K562 (cell line): Measurements from ENCODE around the gene NIPAL4. TPM values are rescaled to one million over a fixed set of nuclear protein-coding genes. Genes with fewer than 3 reads are reported as not detected.

Source experiments
- ATAC-seq: fragments of 200-7000 bp; cut with Tn5 transposase; 3 replicates; pipeline ENCODE4 v1.9.1; 2020; ENCODE audit warnings: moderate library complexity
- BruUV-seq: library from RNA; stranded (reverse); fragments of 400-500 nt; replicated peaks from 2 replicates; lab custom pipeline; 2021; lab: Mats Ljungman, UMichigan
- CTCF ChIA-PET: fragments of 300-600 bp; formaldehyde crosslinking; extraction: SDS; loops from one replicate; lab custom pipeline; 2021; ENCODE audit warnings: low intra/inter-chr PET ratio; lab: Yijun Ruan, JAX
- POLR2A ChIA-PET: fragments of 300-600, 350-650 bp; sonication (Branson Sonifier 250); formaldehyde crosslinking; extraction: SDS; loops from one replicate; lab custom pipeline; 2021; ENCODE audit warnings: antibody characterized with exemption, inconsistent platforms; lab: Yijun Ruan, JAX
- DNase-seq, 4 experiments: peaks; one replicate each; pipeline versions ENCODE4 v3.0.0 to v3.0.0-alpha.2; 2011 to 2018; ENCODE audit warnings: low spot score in 3 of 4, mixed read lengths in 3 of 4; ENCODE audit errors: extremely low read depth in 1 of 4
- FAIRE-seq: peaks from 2 replicates; lab custom pipeline; 2011; peaks lifted over from hg19 to GRCh38; lab: Jason Lieb, UNC
- H2AFZ ChIP-seq: 2 replicates; pipeline ENCODE4 v1.6.0; 2011; ENCODE audit warnings: low read depth, low read length, control low read depth, inconsistent platforms
- H3K27ac ChIP-seq: fragments of 200-600 bp; 3 replicates; pipeline ENCODE4 v1.8.0; 2011; ENCODE audit warnings: low read depth, mild to moderate bottlenecking, control low read depth, inconsistent platforms, low read length, moderate library complexity, mixed read lengths; ENCODE audit errors: extremely low read depth
- H3K27me3 ChIP-seq, 2 experiments: fragments of 300-600 bp in 1 of 2; 2 replicates in 1 of 2; 3 replicates in 1 of 2; pipeline versions ENCODE4 v1.6.0 to v1.8.0; 2011; ENCODE audit warnings: inconsistent platforms in 2 of 2, low read length in 2 of 2, mild to moderate bottlenecking in 1 of 2, mixed read lengths in 1 of 2, moderate library complexity in 1 of 2; ENCODE audit not compliant: control insufficient read depth in 2 of 2, insufficient read depth in 2 of 2
- H3K36me3 ChIP-seq: fragments of 300-600 bp; 3 replicates; pipeline ENCODE4 v1.8.0; 2011; ENCODE audit warnings: mild to moderate bottlenecking, low read length, inconsistent platforms; ENCODE audit not compliant: control insufficient read depth, insufficient read depth
- H3K4me1 ChIP-seq, 2 experiments: fragments of 200-600 bp in 1 of 2; replicated peaks in 1 of 2; 2 replicates in 1 of 2; 3 replicates in 1 of 2; pipeline versions ENCODE4 v1.5.1 to v1.8.0; 2011; ENCODE audit warnings: inconsistent platforms in 2 of 2, low read length in 2 of 2, mild to moderate bottlenecking in 1 of 2, mixed read lengths in 1 of 2, moderate library complexity in 1 of 2; ENCODE audit not compliant: control insufficient read depth in 2 of 2, insufficient read depth in 2 of 2
- H3K4me2 ChIP-seq: 2 replicates; pipeline ENCODE4 v1.6.1; 2011; ENCODE audit warnings: low read length, control low read depth, inconsistent platforms, mixed read lengths; ENCODE audit not compliant: insufficient read depth
- H3K4me3 ChIP-seq: fragments of 200-600 bp; sonication (generic), shearing (Covaris generic); 2 replicates; pipeline ENCODE4 v1.5.1; 2016; ENCODE audit warnings: control low read depth, inconsistent platforms
- H3K79me2 ChIP-seq: fragments of 200-600 bp; 3 replicates; pipeline ENCODE4 v1.8.0; 2011; ENCODE audit warnings: low read length, inconsistent platforms; ENCODE audit not compliant: control insufficient read depth, insufficient read depth
- H3K9ac ChIP-seq, 2 experiments: 2 replicates each; pipeline versions ENCODE4 v1.6.0 to v1.6.1; 2011; ENCODE audit warnings: low read depth in 2 of 2, low read length in 2 of 2, control low read depth in 1 of 2, inconsistent platforms in 1 of 2, mild to moderate bottlenecking in 1 of 2, mixed read lengths in 1 of 2; ENCODE audit not compliant: insufficient read depth in 1 of 2
- H3K9me1 ChIP-seq: one replicate; pipeline ENCODE4 v1.6.0; 2011; ENCODE audit warnings: inconsistent platforms, mild to moderate bottlenecking, low read length, moderate library complexity; ENCODE audit not compliant: control insufficient read depth, insufficient read depth
- H3K9me3 ChIP-seq: replicated peaks from 2 replicates; pipeline ENCODE4 v1.5.1; 2011; ENCODE audit warnings: low read depth, low read length, inconsistent platforms; ENCODE audit not compliant: control insufficient read depth, insufficient read depth
- H4K20me1 ChIP-seq: replicated peaks from 2 replicates; pipeline ENCODE4 v1.6.1; 2011; ENCODE audit warnings: low read length, inconsistent platforms, mixed read lengths; ENCODE audit not compliant: control insufficient read depth, insufficient read depth
- CHD2 ChIP-seq: IDR thresholded peaks from 2 replicates; pipeline ENCODE4 v1.6.1; 2011; ENCODE audit warnings: low read depth, low read length
- CLOCK ChIP-seq: fragments of 250-450 bp; sonication (Bioruptor Pico); IDR thresholded peaks from 2 replicates; pipeline ENCODE4 v1.4.0; 2020; ENCODE audit warnings: mild to moderate bottlenecking, moderate library complexity, borderline replicate concordance
- ELK1 ChIP-seq: sonication (generic); formaldehyde crosslinking; IDR thresholded peaks from 2 replicates; pipeline ENCODE4 v1.8.1; 2022; ENCODE audit warnings: missing genetic modification reagents
- FOXK2 ChIP-seq, 2 experiments: fragments of 450-650 bp; IDR thresholded peaks in 1 of 2; conservative IDR thresholded peaks in 1 of 2; 2 replicates each; pipeline ENCODE4 v1.6.1; 2016; ENCODE audit warnings: low read depth in 2 of 2, mild to moderate bottlenecking in 1 of 2
- PCBP1 ChIP-seq: fragments of 200-400 bp; formaldehyde crosslinking; IDR thresholded peaks from 2 replicates; pipeline ENCODE4 v1.6.1; 2018; ENCODE audit warnings: mild to moderate bottlenecking, low read depth, low read length; ENCODE audit not compliant: poor library complexity, severe bottlenecking
- SAFB2 ChIP-seq: fragments of 200-400 bp; formaldehyde crosslinking; IDR thresholded peaks from 2 replicates; pipeline ENCODE4 v1.6.1; 2018; ENCODE audit warnings: borderline replicate concordance, low read length, low read depth, moderate library complexity; ENCODE audit not compliant: severe bottlenecking
- ZFP36 ChIP-seq: fragments of 150-350 bp; IDR thresholded peaks from 2 replicates; pipeline ENCODE4 v1.6.1; 2018; ENCODE audit warnings: low read length, low read depth; ENCODE audit not compliant: partially characterized antibody
- ZNF384 ChIP-seq: IDR thresholded peaks from 2 replicates; pipeline ENCODE4 v1.6.1; 2012; ENCODE audit warnings: low read depth, low read length, improper control_type of control experiment
- ZNF41 ChIP-seq: fragments of 250-450 bp; sonication (Bioruptor Pico); conservative IDR thresholded peaks from 2 replicates; pipeline ENCODE4 v1.4.0; 2020; ENCODE audit warnings: mild to moderate bottlenecking
- WGBS: fragments of 100-300 bp; shearing (Covaris generic); methylation state at CpG from one replicate; pipeline ENCODE4 v1.1.6; 2016; ENCODE audit warnings: low coverage, mixed read lengths; ENCODE audit not compliant: insufficient coverage; ENCODE audit errors: missing lambda C conversion rate; 5-methylcytosine and 5-hydroxymethylcytosine counted together
- in situ Hi-C: fragments of 300-500 bp; cut with MboI; formaldehyde crosslinking; loops from 4 replicates; pipeline ENCODE4 v1.15.0; 2018; ENCODE audit warnings: inconsistent platforms, mixed read lengths
- intact Hi-C: fragments of 100-400 bp; cut with micrococcal nuclease; formaldehyde crosslinking; loops from 2 replicates; pipeline ENCODE4 v1.14.2; 2022
- polyA plus RNA-seq, 8 experiments: library from polyadenylated mRNA; depleted of rRNA in 4 of 8; stranded (reverse) in 5 of 8; unstranded in 3 of 8; fragments of >200 nt; fragmentation: Nextera tagmentation in 2 of 8; fragmentation: Illumina TruSeq in 1 of 8; extraction: Ambion mirVana in 2 of 8; extraction: Trizol in 1 of 8; gene quantifications; 2 replicates each; pipeline versions ENCODE4 v1.2.1 to v1.2.3, GENCODE V29; 2011 to 2014; ENCODE audit warnings: inconsistent platforms in 1 of 8, missing spikeins in 1 of 8
- total RNA-seq, 7 experiments: library from RNA; depleted of rRNA in 6 of 7; stranded (reverse); fragments of >200 nt in 6 of 7; fragmentation: Illumina TruSeq in 2 of 7; extraction: Trizol in 2 of 7; gene quantifications; 2 replicates each; pipeline versions ENCODE4 v1.2.1 to v1.2.3, GENCODE V29; 2011 to 2021; ENCODE audit warnings: low replicate concordance in 1 of 7

NIPAL4 gene
- total and polyA plus RNA-seq, 9 of the 15 experiments (the other 6 are each of a cell fraction or from before 2014, with no cell fraction given), result not detected

GRCh38 chr5:157458835-157459234, 1.2 kb upstream of the NIPAL4 start:
- Histone ChIP-seq H3K9me1 (no peaks in the 10 kb centered on the region), H4K20me1 (no peaks in the 10 kb centered on the region; the same call in 1 of the 2 replicates), H3K79me2 (no peaks in the 10 kb centered on the region), H3K36me3 (no peaks in the 10 kb centered on the region), H2AFZ (no peak overlapping the region), H3K9me3 (no peaks in the 10 kb centered on the region), H3K4me2 (no peak overlapping the region), H3K9ac (no peak overlapping the region), H3K27ac (no peak overlapping the region), H3K27me3 (peaks cover 29 to 45% of the 10 kb centered on the region in 2 experiments), H3K4me3 (no peak overlapping the region), H3K4me1 (peaks cover 0 to 7% of the 10 kb centered on the region in 2 experiments; a peak in 1 of 5 replicates)
- TF ChIP-seq PCBP1 (no peak), ZFP36 (peak; percentile 44)
- CTCF ChIA-PET, result no interaction called here
- POLR2A ChIA-PET, result interaction anchor here (0.6 kb wide), 1 partner anchor 335 kb away, joined by 4 read pairs; no protein-coding TSS in a partner anchor
- BruUV-seq, result no TSS peak
- DNase-seq (no peak), ATAC-seq (no peak), FAIRE-seq (no peak)
- in situ Hi-C loops (no loop called here), intact Hi-C loops (no loop called here)
- 0% methylated on average over 5 of the region's 5 CpGs for WGBS

GRCh38 chr5:157460921-157461792, 1.1 kb downstream of the NIPAL4 start:
- Histone ChIP-seq H3K9ac (no peak overlapping the region), H3K9me3 (no peaks in the 10 kb centered on the region), H2AFZ (no peak overlapping the region), H3K27ac (no peak overlapping the region), H3K36me3 (no peaks in the 10 kb centered on the region), H4K20me1 (no peaks in the 10 kb centered on the region; the same call in 1 of the 2 replicates), H3K9me1 (no peaks in the 10 kb centered on the region), H3K4me3 (no peak overlapping the region), H3K4me1 (peaks cover 5 to 7% of the 10 kb centered on the region in 2 experiments; a peak in 3 of 5 replicates), H3K79me2 (no peaks in the 10 kb centered on the region), H3K27me3 (peaks cover 21 to 33% of the 10 kb centered on the region in 2 experiments), H3K4me2 (no peak overlapping the region)
- intact Hi-C loops, result no loop called here
- DNase-seq, result no peak
- FAIRE-seq, result no peak
- ATAC-seq, result no peak
- WGBS, result 2% methylated on average over 4 of the region's 4 CpGs
- ChIA-PET POLR2A (no interaction called here), CTCF (no interaction called here)
- no TSS peak for BruUV-seq
- in situ Hi-C loops, result no loop called here
- TF ChIP-seq FOXK2 (conservative IDR thresholded peaks at IDR 0.05 in 1 of 2, IDR thresholded peaks at IDR 0.05 in 1 of 2; ENCODE audit: low read depth in 2 of 2), result no peak
- no peak for TF ChIP-seq ELK1 (CRISPR knock-in tag)
- no peak for TF ChIP-seq SAFB2
- TF ChIP-seq CLOCK (CRISPR knock-in tag), result no peak
- TF ChIP-seq ZNF384, result no peak
- no peak for TF ChIP-seq CHD2
- no peak for TF ChIP-seq ZNF41 (CRISPR knock-in tag)
